ENCODE measurements around the gene ROBO2.
"Not testable (repeated sequence)": the region's sequence is repeated elsewhere in the genome, so short reads cannot be mapped to it uniquely, and the experiment has no call there.

Gene ROBO2

DNA sequence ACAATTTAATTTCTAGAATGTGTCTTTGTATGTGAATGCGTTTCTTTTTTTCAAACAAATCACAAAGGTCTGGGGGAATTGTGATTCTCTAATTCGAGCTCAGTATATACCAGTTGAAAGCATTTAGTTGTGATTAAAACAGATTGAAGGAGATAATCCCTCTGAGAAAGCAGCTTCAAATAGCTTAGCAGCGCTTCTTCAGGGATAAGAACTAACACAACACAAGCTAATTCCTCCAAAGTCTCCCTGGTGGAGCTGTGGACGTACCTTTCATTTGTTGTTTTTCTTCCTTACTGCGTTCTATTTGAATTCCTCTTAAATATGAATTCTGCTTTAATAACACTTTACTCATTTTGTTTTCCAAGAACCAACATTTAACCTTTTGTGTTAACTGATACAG is 286.7 kb downstream of the ROBO2 start:
- DNase-seq (ENCODE audit: low read depth in 2 of 2), result no peak

DNA sequence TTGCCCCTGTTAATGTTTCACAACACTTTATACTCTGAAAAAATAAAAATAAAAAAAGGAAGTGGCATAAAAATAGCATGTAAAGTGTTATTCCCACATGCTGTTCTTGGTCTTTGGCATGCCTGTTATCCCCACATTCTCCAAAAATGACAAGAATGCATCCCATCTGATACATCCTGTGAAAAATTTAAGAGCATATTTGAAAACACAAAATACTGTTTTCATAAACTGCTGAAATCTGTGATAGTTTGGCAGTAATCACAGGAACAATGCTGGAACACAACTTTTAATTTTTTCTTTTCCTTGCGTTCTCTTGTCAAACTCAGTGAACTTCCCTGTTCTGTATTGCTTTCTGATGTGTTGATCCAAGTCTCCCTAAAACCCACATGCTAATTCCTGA is 288.8 kb downstream of the ROBO2 start:
- DNase-seq (ENCODE audit: low read depth in 2 of 2), result no peak

DNA sequence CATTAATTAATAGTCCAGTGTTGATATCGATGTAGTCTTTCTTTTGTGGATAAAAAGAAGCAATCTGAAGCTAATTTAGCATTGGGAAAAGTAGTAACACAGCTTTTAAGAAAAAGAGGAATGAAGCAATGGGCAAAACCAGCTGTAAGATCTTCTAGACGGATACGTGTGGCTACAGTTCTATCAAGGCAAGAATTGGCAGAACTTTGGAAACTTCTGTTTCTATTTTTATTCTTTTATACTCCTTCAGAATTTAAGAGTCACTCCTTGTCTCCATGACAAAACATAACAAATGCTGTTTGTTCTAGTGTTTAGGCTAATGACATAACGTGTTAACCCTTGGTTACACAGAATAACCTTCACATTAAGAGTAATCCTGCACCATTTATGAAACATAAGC is 289.2 kb downstream of the ROBO2 start:
- DNase-seq (ENCODE audit: low read depth in 2 of 2), result no peak

DNA sequence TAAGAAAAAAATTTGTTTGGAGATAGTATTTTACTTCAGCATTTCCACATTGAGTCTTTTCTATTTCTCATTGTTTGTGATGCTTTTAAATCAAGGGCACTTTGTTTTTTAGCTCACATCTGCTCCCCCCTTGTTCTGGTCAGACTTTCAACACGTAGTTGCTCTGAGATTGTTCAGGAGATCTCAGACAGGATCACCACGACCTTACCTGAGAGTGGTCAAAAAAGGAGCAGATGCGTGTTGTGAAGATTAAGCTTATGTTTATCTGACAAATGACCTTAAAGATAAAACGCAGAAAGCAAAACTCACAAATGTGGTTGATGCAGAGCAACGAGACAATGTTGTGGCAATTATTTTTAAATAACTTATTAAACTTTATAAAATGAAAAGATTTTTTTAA is 298.3 kb downstream of the ROBO2 start:
- DNase-seq (ENCODE audit: low read depth in 2 of 2), result no peak

DNA sequence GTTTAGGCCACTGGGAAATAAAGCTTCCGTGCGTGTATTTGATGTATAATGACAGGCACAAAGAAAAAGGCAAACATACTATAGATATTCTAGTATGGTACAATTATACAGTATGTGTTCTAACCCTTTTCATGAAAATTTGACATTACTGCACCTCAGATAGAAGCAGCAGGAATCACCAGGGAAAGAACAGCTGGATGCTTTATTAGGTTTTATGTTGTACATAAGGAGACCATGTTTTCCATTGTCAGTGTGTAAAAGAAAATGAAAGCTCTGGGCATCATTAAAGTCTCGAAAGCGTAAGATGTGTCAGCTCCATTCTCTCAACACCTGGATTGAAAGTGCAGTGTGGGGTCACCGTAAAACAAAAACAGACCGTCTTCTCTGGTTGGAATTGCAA is 302.1 kb downstream of the ROBO2 start:
- DNase-seq (ENCODE audit: low read depth in 2 of 2), result no peak

DNA sequence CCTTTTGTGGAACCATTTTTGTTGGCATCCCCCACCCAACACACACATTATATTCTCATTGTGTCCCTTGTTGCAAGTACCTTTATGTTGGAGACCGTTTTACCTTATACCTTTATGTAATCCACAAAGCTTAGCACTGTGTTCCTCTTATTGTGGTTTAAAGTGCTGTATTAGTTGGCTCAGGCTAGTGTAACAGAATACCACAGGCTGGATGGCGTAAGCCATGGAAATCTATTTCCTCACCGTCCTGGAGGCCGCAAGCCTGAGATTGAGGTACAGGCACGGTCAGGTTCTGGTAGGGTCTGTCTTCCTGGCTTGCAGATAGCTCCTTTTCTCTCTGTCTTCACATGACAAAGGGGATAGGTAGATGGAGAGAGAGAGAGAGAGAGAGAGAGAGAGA is 302.8 kb downstream of the ROBO2 start:
- no peak for DNase-seq (ENCODE audit: low read depth in 2 of 2)

DNA sequence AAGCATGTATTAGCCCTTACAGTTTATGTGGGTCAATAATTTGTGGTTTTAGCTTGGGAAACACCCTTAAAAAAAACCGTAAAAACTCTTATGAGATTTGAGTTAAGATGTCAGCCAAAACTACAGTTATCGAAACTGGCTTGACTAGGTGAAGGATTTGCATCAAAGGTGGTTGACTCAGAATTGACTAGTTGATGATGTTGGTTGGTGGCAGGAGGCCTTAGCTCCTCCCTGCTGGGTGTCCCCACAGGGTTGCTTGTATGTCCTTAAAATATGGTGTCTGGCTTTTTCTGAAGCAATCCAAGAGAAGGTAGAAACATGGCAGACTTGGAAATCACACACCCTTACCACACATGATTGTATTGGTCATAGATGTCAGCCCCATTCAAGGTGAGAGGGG is 305.1 kb downstream of the ROBO2 start:
- no peak for DNase-seq (ENCODE audit: low read depth in 2 of 2)

DNA sequence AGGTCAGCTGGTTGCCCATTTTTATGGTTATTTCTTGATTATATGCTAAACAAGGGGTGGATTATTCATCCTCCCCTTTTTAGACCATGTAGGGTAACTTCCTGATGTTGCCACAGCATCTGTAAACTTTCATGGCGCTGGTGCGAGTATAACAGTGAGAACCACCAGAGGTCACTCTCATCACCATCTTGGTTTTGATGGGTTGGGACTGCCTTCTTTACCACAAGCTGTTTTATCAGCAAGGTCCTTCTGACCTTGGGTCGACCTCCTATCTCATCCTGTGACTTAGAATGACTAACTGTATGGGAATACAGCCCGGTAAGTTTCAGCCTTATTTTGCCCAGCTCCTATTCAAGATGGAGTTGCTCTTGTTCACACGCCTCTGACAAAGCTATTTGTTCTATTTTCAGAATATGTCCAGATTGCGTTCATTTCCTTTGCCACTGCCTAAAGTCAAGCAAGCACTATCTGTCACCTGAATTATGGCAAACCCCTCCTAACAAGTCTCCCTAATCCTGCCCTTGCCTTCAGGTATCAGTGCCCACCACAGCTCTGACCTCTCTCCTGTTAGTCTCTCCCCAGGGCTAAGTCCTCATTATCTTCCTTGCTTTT is 308.5 kb downstream of the ROBO2 start:
- DNase-seq (ENCODE audit: low read depth in 2 of 2), result no peak

DNA sequence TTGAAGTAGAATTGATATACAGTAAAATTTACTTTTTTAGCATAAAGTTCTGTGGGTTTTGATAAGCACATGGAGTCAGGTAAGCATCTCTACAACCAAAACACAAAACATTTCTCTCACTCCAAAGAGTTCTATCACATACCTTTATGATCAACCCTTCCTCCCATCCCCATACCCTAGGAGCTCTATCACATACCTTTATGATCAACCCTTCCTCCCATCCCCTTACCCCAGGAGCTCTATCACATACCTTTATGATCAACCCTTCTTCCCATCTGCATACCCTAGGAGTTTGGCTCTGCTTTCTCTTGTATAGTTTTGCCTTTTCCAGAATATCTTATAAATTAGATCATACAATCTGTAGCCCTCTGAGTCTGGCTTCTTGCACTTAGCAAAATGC is 315.1 kb downstream of the ROBO2 start:
- no peak for DNase-seq (ENCODE audit: low read depth in 2 of 2)

DNA sequence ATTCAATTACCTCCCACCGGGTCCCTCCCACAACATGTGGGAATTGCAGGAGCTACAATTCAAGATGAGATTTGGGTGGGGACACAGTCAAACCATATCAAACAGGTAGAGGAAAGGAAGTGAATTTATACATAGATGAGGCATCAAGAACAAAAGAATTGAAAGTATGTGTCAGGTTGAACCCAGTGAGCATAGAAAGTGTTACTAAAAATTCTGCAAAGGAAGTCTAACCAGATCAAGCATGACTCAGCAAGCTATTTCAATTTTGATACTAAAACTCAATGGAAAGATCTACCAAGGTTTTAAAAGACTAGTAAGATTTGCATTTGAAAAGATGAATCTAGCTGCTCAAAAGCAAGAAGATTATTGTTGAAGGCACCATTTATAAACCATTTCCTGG is 323.0 kb downstream of the ROBO2 start:
- no peak for DNase-seq (ENCODE audit: low read depth in 2 of 2)

DNA sequence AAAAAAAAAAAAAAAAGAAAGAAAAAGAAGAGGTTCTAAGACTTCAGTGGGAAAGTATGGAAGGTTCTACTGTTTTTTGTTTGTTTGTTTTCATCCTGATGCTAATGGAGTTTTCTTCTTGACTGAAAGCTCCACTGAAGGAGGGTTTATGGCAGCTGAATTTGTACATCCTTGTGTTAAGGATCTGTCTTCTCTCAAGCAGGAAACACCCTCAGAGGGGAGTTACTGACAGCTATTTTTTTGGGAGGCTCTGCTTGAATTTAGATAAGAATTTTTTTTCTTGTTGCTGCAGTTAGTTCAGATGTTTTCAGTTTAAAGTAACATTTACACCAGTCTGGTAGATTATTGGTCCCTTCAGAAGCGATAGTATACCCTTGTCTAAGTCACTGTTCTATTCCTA is 325.3 kb downstream of the ROBO2 start:
- no peak for DNase-seq (ENCODE audit: low read depth in 2 of 2)

DNA sequence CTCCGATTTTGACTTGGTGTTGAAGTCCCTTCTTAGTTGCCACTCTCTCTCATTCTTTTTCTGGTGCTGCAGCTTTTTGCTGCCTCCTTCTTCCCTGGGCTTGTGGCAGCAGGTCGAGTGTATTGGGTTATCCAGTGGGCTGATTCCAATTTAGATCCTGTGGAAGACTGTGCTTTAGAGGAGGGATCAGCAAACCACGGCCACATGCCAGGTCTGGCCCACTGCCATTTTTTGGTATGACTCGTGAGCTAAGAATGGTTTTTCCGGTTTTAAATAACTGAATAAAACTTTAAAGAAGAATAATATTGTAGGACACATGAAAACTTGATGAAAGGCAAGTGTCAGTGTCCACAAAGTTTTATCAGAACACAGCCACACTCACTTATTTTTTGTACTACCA is 330.5 kb downstream of the ROBO2 start:
- no peak for DNase-seq (ENCODE audit: low read depth in 2 of 2)

DNA sequence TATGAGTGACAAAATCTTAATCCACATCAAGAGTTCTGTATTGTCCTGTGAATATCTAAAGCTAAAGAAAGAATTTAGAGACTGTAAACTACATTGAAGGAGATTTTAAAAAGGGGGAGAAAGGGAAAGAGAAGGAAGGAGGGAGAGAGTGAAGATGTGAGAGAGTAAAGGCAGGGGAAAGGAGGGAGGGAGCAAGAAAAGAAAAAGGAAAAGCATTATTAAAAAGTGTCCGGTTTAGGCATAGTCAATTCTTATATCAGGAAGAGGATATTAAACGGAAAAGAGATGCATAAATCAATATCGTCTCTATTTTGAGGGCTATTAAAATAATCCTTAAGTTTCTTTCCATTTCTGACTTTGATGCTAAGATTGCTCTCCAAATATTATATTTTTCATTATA is 332.1 kb downstream of the ROBO2 start:
- no peak for DNase-seq (ENCODE audit: low read depth in 2 of 2)

DNA sequence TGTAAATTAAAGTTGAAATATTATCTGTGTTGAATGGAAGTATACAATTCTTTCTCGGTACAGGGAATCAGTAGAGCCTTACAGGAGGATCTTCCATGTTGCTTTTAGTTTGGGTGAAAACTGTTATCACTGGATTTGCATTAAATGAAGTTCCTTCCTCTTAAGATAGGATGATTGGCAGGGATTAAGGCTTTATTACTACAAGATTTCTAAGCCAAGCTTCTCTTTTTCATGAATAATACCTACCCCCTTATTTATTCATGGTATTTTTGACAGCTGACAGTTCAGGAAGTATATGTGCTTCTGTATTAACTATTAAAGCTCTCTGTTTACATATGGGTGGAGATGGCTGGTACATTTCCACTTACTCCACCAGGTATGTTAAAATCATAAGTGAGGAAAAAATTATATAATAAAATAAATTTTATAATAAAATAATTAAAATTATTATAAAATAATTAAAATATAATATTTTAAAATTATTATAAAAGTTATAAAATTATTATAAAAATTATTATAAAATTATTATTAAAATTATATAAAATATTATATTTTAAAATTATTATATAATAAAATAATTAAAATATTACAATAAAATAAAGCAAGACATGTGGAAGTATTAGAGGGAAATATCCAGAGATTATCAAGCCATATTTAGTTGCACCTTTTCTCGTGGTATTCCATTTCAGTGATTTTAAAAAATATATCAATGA is 332.9 kb downstream of the ROBO2 start:
- no peak for DNase-seq (ENCODE audit: low read depth in 2 of 2)

DNA sequence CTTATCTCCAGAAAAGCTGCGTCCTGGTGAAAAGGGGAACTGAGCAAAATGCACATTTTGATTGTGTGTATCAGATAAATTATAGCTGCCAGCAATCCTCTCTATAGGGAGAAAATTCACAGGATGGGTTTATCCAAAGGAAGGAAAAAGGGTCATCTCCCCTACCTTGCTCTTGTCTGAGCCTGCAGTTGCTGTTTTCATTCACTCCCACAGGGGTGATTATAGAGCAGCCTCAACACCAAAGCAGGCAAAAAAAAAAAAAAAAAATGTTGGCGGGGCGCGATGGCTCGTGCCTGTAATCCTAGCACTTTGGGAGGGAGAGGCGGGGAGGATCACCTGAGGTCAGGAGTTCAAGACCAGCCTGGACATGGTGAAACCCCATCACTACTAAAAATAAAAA is 333.7 kb downstream of the ROBO2 start:
- DNase-seq (ENCODE audit: low read depth in 2 of 2), result no peak

DNA sequence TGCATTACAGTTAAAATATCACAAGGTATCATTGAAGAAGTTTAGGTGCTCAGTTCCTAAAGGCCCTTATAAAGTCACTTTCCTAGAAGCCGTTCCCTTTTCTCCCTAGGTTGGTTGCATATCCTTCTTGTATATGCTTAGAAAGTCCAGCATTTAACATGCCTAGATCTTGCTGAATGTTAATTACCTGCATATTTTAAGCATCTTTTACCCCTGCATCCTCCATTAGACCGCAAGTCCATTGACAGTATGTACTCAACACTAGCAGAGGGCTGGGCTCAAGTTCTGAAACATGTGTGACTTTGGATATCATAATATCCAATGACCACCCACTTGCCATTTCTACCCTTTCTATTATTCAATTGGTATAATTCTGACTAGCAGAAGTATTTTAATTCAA is 336.6 kb downstream of the ROBO2 start:
- no peak for DNase-seq (ENCODE audit: low read depth in 2 of 2)

DNA sequence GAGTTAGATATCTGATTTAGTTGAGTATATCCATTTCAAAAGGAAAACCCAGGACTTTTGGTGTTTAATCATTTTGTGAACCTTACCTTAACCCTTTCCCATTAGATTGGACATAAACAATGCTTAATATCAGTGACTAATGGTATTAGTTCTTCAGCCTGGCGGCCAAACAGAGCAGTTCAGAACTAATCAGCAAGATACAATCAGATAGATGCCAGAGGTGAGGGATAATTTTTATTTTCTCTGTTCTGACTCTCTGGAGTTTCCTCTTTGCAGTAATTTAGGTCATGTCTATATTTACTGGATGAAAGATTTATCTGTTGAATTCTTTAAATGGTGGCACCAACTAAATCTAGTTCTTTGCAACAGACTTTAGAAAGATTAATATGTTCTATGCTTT is 337.8 kb downstream of the ROBO2 start:
- DNase-seq (ENCODE audit: low read depth in 2 of 2), result no peak

DNA sequence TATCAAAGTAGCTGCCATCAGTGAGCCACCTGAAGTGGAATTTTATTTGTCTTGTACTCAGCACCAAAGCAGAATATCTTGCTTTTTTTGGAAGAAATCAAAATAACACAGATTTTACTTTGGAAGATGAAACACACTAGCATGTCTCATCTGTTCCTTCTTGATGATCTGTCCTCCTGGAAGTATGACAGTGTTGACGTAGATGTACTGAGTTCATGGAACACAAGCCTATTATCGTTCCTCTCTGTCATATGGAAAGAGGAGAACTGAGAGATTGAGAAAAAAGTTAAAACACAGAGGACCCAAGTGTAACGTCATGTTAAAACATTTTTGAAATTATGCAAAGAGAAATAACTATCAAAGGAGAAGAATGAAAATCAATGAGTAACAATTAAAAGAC is 340.2 kb downstream of the ROBO2 start:
- no peak for DNase-seq (ENCODE audit: low read depth in 2 of 2)

DNA sequence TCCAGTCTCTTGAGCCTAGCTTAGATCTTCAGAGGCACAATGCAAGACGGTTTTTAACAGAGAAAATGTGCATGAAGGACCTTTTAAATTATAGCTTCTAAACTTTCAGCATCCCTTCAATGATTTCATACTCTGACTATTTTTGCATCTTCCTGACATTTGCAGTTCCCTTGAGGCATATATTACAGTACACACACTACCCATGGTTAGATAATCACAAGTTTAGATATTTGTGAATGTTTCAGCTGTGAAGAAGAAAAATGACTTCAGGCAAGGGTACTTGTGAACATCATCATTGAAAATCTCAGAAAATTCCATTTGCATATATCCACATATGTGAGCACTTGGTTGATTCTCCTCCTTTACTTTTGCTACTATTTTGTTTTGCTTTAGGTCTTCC is 341.5 kb downstream of the ROBO2 start:
- DNase-seq (ENCODE audit: low read depth in 2 of 2), result no peak

DNA sequence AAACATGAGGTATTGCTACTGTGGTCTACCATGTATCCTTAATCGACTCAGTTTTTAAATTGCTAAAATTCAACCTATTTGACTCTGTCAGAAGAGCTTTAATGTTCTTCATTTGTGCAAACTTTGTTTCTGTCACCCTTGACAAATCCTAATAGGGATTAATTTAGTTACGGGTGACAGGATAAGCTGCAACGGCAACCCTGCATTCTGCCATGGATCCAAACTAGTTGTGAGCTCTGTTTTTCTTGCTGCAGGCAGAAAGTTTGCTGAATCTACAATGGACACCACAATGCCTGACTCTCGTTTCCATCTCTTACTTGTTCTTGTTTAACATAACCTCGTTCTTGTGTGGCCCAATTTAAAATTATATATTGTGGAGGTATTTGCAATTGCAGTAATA is 352.3 kb downstream of the ROBO2 start:
- no peak for DNase-seq (ENCODE audit: low read depth in 2 of 2)

DNA sequence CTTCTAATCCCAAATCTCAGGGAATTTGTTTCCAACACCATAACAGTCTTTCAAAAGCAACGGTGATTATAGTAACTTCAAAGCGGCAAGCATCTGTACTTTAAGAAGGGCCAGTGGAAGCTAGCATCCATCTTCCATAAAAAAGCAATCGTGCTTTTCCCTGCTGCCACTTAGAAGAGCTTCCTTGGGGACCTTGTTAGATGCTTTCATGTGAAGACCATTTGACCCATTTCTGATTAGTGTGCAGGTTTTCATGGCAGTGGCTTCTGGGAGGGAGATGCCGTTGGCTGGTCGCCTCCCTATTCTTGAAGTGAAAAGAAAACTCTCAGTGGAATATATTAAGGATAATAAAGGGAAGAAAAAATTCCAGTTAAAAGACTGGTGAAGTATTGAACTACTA is 354.1 kb downstream of the ROBO2 start:
- no peak for DNase-seq (ENCODE audit: low read depth in 2 of 2)

DNA sequence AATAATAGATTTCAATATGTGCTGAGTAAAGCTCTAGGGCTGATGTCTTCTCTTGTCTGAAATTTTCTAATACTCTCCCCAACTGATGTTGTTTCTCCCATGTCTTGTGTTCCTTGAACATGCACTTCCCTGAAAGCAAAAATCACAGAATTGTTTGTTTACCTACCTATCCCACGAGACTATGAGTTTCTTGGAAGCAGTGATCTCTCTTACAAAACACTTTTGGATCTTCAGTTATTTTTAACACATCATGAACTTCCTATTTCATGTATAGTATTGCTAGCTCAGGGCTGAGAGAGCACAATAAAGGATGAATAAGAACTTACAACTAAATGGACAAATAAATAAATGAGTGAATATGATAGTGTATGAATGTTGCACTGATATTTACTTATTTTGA is 365.0 kb downstream of the ROBO2 start:
- DNase-seq (ENCODE audit: low read depth in 2 of 2), result no peak

DNA sequence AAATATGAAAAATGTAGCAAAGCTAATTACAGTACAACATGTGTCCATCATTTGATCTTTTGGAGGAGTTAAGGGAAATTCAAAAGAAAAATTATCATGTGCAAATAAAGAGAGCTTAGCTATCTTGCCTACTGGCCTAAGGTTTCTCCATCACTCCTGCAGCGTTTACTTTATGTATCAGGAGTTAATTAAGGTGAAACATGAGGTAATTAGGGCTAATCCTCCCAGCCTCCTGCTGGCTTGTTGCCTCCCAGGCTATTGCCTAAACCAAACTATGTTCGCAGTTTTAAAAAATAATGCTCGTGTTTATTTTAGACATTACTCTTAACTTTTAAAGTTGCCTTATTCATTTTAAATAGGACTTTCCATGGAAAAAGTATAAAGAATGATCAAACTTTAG is 367.5 kb downstream of the ROBO2 start:
- DNase-seq (ENCODE audit: low read depth in 2 of 2), result no peak

DNA sequence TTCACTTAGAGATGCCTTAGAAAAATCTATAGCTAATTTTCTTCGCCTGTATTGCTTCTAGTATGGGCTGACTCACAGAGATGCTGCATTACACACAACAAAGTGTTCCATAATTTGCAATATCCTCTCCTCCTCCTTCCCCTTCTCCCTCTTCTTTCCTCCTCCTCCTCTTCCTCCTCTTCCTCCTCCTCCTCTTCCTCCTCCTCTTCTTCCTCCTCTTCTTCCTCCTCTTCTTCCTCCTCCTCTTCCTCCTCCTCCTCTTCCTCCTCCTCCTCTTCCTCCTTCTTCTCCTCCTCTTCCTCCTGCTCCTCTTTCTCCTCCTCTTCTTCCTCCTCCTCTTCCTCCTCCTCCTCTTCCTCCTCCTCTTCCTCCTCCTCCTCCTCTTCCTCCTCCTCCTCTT is 370.4 kb downstream of the ROBO2 start:
- not testable (repeated sequence) for DNase-seq (ENCODE audit: low read depth in 2 of 2)
